ENCODE measurements around the gene SFMBT2.
A peak's percentile ranks its signal among the peaks of the same experiment; 100 is the strongest.

The SFMBT2 gene

GRCh38 chr10:7298495-7298894 is 112.3 kb downstream of the SFMBT2 start:
- DNase-seq (ENCODE audit: low read depth in 2 of 2), result no peak

DNA sequence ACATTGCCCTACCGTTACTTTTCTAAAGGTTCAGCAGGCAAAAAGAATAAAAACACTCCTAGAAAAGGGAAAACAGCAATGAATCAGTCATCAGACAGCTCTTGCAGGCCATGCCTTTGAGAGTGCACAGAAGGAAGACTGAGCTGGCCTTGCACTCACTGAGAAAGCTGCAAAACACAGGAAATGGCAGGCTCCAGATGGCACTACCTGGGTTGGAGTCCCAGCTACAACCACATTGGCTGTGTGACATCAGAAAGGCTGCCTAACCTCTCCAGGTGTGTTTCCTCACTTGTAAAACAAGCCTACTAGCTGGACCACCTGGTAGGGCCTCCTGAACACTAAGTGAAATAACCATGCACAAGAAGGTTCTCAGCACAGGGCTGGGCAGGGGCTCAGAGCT is 113.7 kb downstream of the SFMBT2 start:
- DNase-seq (ENCODE audit: low read depth in 2 of 2), result no peak

DNA sequence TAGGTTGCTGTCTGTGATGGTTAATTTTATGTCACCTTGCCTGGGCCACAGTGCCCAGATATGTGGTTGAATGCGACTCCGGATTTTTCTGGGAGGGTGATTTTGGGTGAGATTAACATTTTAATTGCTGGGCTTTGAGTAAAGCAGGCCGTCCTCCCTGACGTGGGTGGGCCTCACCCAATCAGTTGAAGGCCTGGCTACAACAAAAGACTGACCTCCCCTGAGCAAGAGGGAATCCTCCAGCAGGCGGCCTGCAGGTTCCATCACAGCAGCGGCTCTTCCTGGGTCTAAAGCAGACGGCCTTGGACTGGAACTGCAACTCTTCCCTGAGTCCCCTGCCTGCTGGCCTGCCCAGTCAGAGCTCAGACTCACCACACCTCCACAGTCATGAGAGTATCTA is 114.2 kb downstream of the SFMBT2 start:
- no peak for DNase-seq (ENCODE audit: low read depth in 2 of 2)

DNA sequence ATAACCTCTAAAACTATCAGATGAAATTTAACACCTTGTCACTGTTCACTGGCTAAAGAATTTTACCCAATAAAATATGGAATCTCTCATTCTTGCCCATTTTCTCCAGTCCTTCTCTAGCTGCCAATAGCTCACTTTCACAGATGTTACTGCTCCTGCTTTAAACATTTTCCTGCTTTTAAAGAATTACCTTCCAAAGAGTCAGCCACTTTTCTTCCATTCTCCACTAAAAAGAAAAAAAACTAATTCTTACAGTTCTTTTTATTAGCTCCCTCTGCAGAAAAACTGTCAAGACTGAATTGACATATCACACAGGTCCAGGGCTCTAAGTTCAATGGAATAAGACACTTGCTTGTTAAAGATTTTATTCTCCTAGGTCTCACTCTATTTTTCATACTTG is 114.8 kb downstream of the SFMBT2 start:
- DNase-seq (ENCODE audit: low read depth in 2 of 2), result no peak

DNA sequence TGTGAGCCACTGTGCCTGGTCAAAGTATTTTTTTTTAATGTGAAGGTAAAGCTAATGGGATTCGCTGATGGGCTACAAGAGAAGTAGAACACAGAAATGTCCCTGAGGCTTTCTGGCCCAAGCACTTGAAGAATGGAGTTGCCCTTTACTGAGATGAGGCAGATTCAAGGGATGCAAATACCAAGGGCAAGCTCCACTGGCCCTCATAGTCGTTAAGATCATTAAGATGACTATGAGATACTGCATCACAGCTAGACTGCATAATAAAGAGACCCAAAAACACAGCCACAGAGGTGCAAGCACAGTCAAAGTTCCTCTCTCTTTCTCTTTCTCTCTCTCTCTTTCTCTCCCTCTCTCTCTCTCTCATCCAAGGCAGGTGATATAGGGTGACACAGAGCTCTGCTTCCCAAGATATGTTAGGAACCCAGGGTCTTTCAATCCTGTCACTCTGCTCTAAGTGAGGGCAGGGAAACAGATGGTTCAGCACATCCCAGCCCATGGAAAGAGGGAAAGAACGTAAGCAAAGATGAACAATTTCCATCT is 117.4 kb downstream of the SFMBT2 start:
- no peak for DNase-seq (ENCODE audit: low read depth in 2 of 2)

DNA sequence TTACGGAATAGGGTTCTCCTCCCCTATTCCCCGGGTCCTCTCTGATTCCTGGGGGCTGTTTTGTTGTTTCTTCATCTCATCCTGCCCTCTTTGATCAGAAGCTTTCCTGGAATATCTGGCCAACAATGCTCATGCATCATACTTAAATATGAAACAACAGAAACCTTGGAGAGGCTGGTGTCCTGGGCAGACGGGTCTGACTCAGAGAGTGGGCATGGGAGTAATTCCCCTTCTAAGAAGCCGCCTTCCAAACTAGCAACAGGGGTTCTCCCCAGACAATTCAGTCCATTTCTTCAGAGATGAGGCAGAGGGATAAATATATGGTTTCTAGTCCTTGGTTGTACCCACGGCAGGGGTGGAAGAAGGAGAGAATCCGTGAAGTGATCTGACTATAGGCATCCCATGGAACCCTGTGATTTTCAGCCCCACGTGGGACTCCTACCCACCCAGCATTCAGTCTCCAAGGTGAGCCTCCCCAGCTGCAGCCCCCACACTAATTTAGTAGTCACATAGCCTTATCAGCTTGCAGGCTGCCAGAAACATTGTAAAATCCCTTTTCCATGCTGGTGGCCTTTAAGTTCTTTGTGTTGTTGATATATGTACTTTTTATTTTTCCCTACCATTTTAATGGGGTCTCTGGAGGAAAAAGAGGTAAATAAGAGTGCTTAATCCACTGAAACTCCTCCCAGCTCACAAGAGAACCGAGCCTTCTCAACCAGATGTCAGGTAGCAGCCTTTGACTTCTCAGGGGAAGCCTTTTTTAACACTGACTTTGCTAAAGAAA is 119.2 kb downstream of the SFMBT2 start:
- DNase-seq (ENCODE audit: low read depth in 2 of 2), result no peak

DNA sequence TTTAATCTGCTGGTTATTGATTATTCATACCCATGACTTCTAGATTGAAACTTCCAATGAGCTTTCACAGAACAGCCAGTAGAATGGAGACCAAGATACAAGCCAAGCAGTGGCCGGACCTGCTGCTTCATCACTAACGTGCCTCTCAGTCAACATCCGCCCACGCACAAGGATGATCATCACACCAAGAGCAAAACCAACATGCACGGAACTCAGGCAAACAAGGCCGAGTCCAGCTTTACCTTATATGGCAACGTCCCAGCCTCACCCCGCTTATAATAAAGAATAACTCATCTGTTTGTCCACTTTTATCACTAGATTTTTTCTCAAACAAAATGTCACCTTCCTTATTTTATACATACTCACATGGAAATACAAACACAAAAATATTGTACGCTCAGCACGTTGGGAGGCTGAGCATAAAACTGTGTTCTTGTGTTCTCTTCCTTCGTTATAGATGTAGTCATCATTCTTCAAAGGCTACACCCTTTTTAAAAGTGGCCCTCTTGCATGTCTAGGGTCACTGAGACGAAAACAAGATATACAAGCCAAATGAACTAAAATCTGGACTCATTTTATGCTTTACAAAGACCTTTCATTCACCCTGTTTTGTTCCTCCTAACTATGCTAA is 122.7 kb downstream of the SFMBT2 start:
- peak in 1 of 2 donors; percentile 34 for DNase-seq (ENCODE audit: low read depth in 2 of 2)

- no peak for DNase-seq (ENCODE audit: low read depth in 2 of 2)
These were observed 123.5 kb downstream of the SFMBT2 start for GRCh38 chr10:7287377-7287776.

DNA sequence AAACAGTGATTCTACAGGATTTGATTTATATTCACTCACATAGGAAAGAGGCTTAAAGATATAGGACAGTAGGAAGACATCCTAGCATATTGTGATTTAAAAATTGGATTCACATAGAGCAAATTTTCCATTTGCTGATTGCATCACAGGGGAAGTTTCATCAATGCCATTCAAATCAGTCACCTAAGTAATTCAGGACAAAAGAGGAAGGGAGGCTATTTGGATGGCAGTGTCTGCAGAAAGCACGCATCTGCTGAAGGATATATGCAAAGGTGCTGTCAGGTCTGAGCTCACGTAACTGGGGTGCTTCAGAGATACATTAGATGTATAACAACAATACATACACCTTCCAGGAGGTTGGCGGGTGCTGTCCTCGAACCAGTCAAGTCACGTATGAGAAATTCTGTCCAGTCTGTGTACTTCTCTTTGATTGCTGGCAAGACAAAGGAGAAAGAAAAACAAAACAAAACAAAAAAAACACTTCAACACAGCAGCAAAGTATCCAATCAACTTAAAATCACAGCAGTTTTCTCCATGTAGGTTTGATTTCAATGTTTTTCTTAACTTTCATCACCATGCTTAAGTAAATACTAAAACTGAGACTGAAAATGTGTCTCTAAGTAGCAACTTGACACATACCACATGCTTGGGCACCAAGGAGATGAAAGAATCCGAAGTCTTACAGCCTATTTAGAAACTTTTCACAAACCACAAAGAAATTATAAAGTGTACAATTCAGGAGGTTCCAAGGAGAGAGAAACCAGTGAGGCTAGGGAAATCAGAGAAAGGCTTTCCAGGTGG is 125.1 kb downstream of the SFMBT2 start:
- DNase-seq (ENCODE audit: low read depth in 2 of 2), result no peak

- no peak for DNase-seq (ENCODE audit: low read depth in 2 of 2)
These were observed 127.6 kb downstream of the SFMBT2 start for GRCh38 chr10:7283246-7283645.

DNA sequence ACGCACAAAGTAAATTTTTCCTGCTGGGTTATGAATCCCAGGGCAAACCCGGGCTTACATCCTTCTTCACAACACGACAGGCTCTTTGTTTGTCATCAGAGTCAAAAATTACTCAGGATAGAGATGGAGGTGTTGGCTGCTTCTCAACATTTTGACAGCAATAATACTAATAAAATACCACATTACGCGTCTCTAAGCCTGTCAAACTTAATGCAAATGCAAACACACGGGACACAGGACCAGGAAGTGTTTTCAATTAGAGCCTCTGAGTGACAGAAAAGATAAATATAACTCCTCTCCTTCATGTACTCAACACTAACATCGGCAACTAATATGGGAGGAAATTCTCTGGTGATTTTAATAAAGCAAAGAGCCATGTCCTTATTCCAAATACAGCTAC is 128.4 kb downstream of the SFMBT2 start:
- no peak for DNase-seq (ENCODE audit: low read depth in 2 of 2)

- no peak for DNase-seq (ENCODE audit: low read depth in 2 of 2)
These were observed 129.4 kb downstream of the SFMBT2 start for GRCh38 chr10:7281429-7281828.

DNA sequence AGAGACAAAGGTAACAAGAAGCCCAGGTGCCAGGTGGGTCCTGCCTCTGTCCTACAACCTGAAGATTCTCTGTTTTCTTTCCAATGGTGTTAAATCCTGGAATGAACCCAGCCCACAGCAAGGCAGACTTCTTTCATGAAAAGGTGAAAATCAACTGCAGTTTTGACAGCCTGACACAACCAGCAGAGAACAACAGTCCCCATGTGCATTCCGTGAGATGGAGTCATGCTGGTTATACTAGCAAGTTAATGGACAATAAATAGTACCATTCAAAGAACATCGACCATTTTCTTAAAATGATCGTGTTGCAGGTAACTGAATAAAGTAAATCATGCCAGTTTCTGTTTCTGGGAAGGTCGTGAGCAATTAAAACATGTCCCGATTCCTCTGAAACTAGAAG is 131.5 kb downstream of the SFMBT2 start:
- DNase-seq (ENCODE audit: low read depth in 2 of 2), result no peak

DNA sequence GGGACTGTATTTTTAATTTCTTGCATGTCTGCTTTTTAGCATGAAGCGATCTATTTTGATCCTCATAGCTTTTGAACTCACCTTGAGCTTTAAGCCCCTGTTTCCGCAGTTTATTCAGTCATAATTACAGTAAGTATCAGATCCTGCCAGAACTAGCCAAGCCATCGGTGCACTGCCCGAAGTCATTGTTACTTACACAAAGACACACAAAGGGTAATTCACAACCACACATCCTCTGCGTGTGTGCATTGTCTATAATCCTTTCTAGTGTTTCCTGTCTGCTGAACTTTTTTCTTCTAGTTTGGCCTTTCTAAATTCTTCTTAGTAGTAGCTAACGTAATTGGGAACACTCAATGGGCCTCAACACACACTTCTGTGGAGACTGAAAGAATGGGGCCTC is 133.0 kb downstream of the SFMBT2 start:
- no peak for DNase-seq (ENCODE audit: low read depth in 2 of 2)

GRCh38 chr10:7277432-7277831 is 133.4 kb downstream of the SFMBT2 start:
- DNase-seq (ENCODE audit: low read depth in 2 of 2), result no peak

DNA sequence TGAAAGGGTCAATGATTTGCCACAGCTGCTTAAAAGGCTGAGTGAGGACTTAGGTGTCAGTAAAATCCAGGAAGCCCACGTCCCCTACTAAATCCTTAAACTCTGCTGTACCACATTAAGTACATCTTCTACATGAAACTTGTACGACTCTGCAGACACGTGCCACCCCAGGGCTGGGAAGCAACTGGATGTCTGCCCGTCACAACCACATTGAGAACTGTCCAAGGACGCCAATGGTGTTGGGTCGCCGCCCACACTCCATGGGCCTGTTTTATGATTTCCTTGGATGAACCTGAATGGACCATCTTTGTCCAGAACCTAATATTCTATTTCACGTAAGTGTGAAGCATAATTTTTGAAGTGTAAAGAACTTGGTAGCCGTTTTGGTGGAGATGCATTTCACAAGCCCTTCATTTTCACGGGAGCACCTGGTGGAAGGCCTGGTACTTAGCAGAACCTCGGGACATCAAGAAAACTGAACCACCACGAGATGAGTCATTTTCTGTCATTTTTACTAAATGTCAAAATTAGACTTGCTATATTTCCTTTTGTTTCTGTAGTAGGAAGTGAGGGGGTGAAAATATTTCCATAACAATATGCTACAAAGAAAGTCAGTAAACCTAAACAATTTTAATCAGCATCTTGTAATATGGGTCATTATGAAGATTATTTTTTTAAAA is 134.9 kb downstream of the SFMBT2 start:
- DNase-seq (ENCODE audit: low read depth in 2 of 2), result no peak

DNA sequence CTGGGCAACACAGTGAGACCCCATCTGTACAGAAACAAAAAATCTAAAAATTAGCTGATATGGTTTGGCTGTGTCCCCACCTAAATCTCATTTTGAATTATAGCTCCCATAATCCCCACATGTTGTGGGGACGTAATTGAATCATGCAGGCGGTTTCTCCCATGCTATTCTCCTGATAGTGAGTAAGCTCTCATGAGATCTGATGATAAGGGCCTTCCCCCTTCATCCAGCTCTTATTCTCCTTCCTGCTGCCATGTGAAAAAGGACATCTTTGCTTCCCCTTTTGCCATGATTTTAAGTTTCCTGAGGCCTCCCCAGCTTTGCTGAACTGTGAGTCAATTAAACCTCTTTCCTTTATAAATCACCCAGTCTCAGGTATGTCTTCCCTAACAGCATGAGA is 136.5 kb downstream of the SFMBT2 start:
- DNase-seq (ENCODE audit: low read depth in 2 of 2), result no peak

DNA sequence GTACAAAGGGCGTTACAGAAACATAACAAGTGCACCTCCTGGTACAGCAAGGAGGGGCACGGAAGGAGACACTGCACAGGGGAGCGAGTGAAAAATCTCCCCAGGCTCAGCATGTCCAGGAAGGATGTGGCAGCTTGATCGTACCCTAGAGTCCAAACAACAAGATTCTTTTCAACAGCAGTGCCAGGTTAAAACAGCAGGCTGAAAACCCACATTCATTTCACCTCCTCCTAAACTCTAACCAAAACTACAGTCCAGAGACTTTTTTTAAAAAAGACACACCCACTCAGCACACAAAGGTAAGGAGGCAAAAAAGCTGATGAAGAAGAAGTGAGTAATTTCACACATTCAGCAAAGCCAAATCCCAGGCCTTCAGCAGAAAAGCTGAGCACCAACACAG is 138.8 kb downstream of the SFMBT2 start:
- DNase-seq (ENCODE audit: low read depth in 2 of 2), result no peak

- no peak for DNase-seq (ENCODE audit: low read depth in 2 of 2)
These were observed 140.8 kb downstream of the SFMBT2 start for GRCh38 chr10:7269988-7270387.

- DNase-seq (ENCODE audit: low read depth in 2 of 2), result no peak
These were observed 143.7 kb downstream of the SFMBT2 start for GRCh38 chr10:7267142-7267541.

GRCh38 chr10:7265396-7266123 is 145.3 kb downstream of the SFMBT2 start:
- DNase-seq (ENCODE audit: low read depth in 2 of 2), result no peak
